ENCODE results near the gene KRTAP1-4.
"Not testable (repeated sequence)": the region's sequence is repeated elsewhere in the genome, so short reads cannot be mapped to it uniquely, and the experiment has no call there.

The KRTAP1-4 gene

DNA sequence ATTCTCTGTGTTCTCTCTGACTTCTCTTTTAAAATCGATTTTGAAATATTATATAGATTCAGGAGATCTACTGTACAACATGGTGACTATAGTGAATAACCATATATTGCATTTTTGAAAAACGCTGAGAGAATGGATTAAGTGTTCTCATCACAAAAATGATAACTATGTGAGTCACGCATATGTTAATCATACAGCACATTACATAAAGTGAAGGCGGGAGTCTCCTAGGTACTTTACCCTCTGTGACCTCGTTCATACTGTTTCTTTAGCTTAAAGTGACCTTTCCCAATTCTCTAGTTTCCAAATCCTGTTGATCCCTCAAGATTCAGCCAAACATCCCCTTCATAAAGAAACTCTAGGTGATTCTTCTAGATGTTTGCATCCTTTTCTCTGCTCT is 27.2 kb downstream of the KRTAP1-4 start:
- FAIRE-seq = no peak

DNA sequence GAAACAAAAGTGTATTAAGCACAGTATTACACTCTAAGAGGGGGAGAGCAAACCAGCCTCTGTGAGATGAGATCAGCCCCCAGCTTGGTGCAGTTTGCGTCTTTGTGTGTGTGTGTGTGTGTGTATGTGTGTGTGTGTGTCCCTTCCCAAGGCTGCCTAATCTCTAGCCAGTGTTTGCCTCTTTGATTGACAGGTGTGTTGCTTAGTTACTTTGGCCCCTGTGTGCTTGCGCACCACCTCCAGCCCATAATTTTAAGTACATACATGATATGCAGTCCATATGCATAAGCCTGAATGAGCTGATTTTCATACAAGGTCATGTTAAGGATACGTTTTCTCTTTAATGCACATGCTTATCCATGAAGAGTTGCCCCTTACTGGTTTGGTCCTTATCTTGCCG is 28.2 kb downstream of the KRTAP1-4 start:
- FAIRE-seq = no peak

DNA sequence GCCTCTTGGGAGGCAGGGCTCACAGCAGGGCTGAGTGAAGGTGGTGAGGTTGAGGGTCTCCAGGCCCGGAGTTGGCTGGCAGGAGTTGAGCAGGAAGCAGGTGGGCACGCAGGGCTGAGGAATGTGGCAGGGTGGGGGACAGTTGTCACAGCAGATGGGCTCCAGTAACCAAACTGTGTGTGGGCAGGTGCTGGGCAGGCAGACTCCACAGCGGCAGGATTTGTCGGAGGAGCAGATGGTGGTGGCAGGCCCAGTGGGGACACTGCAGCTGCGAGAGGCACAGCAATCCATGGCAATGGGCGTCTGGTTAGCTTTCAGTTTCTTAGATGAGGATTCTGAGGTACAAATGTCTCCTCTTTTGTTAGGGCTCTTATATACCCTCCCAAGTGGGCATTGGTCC is 30.4 kb downstream of the KRTAP1-4 start, which contains the start of gene KRTAP3-2:
TSS of gene KRTAP3-2 (minus strand) at position 344 of the 400 bp plus-strand sequence. CDS start at position 291, 53 bp downstream.
- FAIRE-seq = not testable (repeated sequence)

DNA sequence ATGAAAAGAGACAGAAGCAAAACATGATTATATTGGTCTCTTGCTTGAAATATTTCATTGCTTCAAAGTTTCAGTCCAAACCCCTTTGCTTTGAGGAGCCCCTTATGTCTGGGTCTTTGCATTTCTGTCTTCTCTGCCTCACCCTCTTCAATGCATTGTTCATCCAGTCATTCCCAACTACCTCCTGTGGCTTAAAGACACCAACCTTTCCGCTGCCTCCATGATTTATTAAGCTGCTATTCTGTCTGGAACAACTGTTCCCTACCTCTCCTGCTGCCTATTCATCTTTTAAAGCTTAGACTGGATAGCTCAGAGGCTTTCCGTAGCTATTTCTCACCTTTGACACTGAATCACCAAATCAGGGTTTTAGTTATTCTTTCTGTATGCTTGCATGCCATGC is 32.6 kb downstream of the KRTAP1-4 start:
- FAIRE-seq = no peak

DNA sequence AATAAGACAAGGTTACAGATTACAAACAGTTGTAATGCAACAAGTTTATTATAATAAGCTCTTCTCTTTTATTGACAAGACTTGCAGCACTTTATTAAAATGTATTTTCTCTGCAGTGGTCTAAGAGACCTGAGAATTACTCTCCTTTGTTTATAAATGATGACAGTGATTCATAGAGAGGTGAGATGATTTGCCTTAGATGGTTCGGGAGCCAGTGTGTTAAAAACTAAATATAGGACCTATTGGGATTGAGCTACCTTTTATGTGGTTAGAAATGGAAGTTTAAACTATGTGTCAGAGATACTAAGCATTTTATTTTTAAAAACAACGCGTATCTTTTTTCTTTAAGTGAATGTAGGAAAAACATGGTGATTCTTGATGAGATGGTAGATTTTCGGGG is 33.2 kb downstream of the KRTAP1-4 start:
- no peak for FAIRE-seq

DNA sequence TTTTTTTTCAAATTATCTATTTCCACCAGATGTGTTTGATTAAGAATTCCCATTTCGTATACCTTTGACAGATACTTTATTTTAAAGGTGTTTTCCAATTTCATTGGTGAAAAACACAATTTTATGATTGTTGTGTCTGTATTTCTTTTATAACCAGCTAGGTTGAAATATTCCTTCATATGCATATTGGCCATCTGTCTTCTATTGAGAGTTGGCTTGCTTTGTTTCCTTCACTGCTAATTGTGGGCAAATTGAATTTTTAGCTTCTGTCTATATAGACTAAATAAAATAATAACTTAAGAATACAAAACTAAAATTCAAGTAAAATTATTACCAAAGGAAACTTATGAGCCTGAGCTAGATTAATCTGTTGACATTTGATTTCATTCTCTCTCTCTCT is 34.9 kb downstream of the KRTAP1-4 start:
- no peak for FAIRE-seq

DNA sequence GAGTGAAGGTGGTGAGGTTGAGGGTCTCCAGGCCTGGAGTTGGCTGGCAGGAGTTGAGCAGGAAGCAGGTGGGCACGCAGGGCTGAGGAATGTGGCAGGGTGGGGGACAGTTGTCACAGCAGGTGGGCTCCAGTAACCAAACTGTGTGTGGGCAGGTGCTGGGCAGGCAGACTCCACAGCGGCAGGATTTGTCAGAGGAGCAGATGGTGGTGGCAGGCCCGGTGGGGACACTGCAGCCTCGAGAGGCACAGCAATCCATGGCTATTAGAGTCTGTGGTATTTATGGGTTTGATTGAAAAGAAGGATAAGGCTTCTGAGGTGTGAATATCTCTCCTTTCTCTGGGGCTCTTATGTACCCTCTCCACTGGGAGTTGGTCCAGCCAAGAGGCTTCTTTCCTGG is 36.2 kb downstream of the KRTAP1-4 start, which contains the start of gene KRTAP3-3:
TSS of gene KRTAP3-3 (minus strand) at position 326 of the 400 bp plus-strand sequence. CDS start at position 259, 67 bp downstream.
- no peak for FAIRE-seq

DNA sequence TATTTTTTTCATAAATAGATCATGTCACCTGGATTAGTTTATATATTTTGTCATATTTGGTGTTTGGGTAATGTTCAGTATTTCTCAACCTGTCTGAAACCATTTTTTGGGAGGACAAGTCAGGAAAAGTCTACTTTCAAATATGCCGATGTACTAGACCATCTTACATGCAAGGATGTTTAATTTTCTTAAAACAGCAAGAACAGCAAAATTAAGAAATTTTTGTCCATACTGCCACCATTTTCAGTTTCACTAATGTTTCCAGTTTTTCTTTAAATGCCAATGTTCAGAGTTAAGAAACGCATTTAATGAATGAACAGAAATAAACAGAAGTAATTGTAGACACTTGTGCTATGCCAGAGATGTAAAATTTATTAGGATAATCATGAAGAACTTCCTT is 36.9 kb downstream of the KRTAP1-4 start:
- no peak for FAIRE-seq

DNA sequence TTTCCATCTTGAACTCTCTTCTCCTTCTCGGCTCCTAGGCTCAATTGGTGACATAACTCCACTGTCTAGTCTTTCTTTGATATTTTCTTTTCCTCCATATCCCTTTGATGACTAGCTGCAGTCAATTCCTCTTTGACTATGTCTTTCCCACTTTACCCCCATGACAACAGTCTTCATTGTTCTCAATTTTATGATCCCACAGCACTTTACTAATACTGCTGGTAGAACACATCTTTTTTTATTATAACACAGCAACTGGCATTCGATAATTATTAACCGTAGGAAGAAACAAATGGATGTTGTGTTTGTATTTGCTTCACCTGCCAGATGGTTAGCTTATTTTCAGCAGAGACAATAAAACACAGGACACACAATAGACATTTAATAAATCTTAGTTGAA is 37.3 kb downstream of the KRTAP1-4 start:
- no peak for FAIRE-seq

DNA sequence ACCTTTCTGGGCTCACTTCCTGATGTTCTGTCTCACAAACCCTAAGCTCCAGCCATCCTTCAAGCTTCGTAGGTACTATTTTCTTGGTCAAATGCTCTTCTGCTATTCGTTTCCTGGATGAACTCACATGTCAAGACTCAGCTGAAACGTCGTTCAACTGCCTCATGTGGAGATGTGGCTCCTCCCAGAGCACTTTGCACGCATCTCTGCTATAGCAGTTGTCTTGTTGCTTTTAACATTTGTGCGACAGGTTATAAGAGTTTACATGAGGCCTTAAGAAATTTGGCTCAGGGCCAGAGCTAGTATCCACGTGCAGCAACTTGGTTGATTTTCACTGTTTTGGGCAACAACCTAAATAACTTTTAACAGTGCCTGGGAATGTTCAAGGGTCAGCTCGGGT is 43.1 kb downstream of the KRTAP1-4 start:
- FAIRE-seq = no peak

DNA sequence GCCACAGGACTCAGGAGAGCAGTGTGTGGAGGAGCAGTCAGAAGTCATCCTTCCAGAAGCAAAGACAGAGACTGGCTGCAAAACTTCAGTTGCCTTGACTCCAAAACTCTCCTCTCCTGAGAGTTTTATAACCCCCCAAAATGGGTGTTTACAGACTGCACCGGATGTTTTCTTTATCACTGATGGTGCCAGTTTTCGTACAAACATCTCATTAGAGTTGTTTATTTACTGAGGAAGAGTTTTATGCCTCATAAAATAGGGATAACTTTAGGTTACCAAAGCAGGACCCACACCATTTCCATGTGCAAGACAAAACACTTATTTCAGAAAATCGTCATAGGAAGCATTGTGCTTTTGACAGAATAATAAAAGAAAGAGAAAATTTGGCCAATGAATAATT is 45.8 kb downstream of the KRTAP1-4 start, which contains the start of gene KRT40:
TSS of gene KRT40 (minus strand) at position 101 of the 400 bp plus-strand sequence. CDS start at position 48, 53 bp downstream.
- no peak for FAIRE-seq

DNA sequence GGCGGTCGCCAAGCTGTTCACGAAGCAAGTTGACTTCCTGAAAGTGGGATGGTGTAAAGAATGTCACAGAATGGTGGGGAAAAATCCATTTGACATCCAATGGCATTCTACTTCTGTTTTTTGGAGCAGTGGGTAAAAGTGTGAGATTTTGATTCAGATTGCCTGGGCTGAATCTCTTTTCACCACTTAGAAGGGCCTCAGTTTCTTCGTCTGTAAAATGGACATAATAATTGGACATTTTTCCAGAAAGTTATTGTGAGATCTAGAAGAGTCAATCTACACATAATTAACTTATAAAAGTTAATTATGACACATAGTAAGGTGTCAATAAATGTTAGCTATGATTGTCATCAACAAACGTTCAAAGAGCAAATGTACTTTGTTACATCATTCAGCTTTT is 48.9 kb downstream of the KRTAP1-4 start:
- FAIRE-seq = no peak

DNA sequence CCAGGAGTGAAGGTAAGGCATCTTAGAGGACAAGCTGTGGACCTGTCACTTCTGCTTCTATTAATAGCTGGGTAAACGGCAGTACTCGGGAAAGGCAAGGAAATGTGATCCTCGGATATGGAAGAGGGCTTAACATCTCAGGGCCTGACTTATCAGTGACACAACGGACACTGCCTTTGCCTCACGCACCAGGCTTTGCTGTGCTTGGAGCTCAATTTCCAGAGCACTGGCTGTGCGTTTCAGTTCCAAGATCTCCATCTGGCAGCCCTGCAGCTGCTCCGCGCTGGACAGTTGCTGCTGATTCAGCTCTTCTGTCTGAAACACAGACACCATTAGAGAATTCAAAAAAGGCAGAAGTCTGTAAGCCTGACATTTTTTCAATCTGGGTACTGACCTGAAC is 49.4 kb downstream of the KRTAP1-4 start:
- FAIRE-seq = no peak

DNA sequence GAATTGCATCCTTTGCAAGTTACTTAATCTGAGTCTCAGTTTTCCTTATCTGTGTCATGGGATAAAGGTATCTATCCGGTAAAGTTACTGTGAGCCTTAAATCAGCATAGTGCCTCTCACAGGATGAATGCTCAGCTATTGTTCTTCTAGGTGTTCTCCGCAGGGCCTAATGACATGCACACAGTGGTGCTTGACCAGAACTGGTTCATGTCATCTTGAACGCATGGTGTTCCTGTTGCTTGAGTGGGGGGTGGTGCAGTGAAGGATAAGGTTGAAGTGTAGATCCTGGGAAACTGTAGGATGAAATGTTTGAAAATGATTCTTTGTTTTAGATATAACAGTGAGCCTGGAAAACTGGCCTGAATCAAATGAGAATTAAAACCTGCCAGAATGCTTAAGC is 49.9 kb downstream of the KRTAP1-4 start:
- no peak for FAIRE-seq

Measured in TTC549 (cell line).